NCI-H82 treated with DMSO at 0.1 percent for 48 hours (cell line): ENCODE results near the gene TEKT2.

Experiments used
- DNase-seq: peaks from one replicate; lab custom pipeline; 2025; ENCODE audit not compliant: unreplicated experiment; lab: John Stamatoyannopoulos, UW

Gene TEKT2, protein sequence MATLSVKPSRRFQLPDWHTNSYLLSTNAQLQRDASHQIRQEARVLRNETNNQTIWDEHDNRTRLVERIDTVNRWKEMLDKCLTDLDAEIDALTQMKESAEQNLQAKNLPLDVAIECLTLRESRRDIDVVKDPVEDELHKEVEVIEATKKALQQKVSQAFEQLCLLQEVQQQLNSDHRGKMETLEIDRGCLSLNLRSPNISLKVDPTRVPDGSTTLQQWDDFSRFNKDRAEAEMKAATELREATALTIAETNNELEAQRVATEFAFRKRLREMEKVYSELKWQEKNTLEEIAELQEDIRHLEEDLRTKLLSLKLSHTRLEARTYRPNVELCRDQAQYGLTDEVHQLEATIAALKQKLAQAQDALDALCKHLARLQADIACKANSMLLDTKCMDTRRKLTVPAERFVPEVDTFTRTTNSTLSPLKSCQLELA

DNA sequence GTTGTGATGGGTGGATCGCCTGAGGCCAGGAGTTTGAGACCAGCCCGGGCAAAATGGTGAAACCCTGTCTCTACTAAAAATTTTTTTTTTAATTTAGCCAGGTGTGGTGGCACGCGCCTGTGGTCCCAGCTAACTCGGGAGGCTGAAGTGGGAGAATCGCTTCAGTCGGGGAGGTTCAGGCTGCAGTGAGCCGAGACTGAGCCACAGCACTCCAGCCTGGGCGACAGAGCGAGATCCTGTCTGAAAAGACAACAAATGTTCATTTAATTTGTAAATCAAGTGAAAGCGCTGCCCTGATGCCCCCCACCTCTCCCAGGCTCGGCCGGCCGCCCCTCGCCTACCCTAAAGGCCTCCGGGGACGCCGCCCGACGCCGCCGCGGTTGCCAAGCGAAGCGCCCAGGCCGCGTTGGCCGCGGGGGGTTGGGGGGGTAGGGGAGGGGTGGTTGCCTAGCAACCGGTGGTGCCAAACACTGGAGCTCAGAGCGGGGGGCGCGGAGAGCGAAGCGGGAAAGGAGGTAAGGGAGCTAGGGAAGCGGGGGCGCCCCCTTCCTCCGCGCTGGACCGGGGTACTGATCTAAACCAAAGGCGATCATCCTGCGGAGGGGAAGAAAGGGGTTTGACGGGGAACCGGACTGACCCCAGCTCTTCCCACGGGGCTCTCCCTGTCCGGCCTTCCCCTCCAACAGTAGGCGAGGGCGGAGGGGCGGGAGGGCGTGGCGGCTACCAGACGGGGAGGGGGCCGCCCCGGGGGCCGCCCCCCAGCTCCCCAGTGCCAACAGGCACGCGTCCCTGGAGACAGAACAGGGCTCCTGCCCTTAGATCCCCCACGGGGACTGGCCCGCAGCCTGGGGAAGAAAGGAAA is at the start of gene TEKT2:
Gene TEKT2 (plus strand): TSS at position 460 of the 862 bp plus-strand sequence. CDS start 828 bp downstream, outside the sequence.
- DNase-seq: peak; percentile 73

DNA sequence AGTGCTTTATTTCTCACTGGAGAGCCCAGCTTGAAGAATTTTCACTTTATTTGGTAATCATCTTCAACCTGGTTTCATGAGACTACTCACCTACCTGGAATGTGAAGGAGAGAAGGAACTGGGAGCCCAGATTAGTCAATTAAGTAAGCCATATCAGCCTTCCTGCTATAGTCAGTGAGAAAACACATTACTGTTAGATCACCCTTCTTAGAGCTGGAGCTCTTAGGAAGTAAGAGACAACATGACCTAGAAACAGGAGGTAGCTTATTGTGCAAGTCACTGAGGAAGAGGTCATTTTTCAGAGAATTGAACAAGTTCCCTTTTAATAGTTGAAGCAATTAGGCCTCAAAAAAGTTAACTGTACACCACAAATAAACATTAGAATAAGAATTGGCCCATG is 49.2 kb upstream of the TEKT2 start:
- DNase-seq: no peak

DNA sequence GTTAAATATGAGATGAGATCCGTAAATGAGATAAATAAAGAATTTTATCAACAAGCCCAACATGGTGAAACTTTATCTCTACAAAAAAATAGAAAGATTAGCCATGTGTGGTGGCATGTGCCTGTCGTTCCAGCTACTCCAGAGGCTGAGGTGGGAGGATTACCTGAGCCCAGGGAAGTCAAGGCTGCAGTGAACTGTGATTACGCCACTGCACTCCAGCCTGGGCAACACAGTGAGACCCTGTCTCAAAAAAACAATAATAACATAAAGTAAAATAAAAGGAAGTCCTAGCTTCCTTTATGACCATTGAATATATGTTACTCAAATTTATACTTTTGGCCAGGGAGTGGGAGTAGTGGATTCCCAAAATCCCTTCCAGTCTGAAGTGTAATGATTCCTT is 48.7 kb upstream of the TEKT2 start:
- no peak for DNase-seq

DNA sequence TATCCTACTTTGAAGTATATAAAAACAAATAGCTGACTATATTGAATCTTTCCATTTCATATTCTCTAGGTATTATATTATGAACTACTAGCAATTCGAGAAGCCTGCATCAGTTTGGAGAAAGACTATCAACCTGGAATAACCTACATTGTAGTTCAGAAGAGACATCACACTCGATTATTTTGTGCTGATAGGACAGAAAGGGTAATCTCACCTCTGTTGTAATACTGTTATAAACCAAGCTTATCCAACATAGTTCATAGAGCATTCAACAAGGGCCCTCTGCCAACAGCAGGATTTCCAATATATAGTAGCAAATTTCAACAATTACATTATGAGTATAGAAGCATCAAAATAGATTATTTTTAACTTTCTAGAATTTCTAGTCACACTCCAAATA is 43.7 kb upstream of the TEKT2 start:
- no peak for DNase-seq

DNA sequence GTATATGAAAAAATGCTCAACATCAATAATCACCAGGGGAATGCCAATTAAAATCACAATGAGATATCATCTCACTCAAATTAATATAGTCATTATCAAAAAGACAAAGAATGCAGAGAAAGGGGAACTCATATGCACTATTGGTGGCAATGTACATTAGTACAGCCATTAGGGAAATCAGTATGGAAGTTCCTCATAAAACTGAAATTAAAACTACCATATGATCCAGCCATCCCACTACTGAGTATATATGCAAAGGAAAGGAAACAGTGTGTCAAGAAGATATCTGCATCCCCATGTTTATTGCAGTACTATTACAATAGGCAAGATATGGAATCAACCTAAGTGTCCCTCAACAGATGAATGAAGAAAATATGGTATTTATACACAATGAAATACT is 32.1 kb upstream of the TEKT2 start:
- no peak for DNase-seq

DNA sequence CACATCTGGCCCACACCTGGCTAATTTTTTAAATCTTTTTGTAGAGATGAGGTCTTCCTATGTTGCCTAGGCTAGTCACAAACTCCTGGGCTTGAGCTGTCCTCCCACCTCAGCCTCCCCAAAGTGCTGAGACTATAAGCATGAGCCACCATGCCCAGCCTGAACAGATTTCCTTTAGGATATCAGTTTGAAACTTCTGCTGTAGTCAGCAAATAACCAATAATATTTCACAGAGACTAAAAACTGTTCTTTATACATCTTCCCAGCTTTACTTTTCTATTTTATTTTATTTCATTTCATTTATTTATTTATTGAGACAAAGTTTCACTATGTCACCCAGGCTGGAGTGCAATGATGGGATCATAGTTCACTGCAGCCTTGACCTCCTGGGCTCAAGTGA is 29.9 kb upstream of the TEKT2 start:
- no peak for DNase-seq

DNA sequence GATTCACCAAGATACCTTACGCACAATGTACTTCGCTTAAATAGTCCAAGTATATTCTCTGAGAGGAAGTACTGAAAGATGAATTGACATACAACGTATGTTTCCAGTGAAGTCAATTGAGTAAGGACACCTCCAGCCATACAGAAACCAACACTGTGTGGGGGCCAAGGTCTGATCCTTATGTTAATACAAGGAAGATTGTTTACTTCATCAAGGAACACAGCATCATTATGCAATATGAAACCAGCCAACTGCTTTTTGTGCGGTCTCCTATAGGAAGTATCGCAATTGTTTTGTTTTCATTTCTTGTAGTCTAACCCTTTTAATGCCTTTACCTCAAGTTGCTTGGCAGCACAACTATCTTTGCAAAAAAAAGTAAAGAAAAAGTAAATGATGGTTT is 28.2 kb upstream of the TEKT2 start:
- no peak for DNase-seq

DNA sequence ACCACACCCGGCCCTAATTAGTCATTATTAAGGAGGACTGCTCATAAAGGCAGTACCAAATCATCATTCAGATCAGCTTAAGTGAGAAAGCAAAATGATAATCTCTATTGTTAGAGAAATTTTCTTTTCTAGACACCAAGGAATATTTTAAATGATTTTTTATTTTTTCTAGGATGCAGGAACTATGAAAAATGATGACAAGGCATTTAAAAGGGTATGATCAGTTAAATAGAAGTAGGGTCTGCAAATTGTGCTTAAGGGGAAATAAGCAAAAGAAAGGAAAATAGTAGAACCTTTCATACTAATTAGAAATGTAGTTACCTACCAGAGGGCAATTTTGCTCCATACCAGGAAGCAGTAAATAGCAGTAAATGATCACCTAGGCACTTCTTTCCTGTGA is 21.6 kb upstream of the TEKT2 start:
- DNase-seq: no peak

DNA sequence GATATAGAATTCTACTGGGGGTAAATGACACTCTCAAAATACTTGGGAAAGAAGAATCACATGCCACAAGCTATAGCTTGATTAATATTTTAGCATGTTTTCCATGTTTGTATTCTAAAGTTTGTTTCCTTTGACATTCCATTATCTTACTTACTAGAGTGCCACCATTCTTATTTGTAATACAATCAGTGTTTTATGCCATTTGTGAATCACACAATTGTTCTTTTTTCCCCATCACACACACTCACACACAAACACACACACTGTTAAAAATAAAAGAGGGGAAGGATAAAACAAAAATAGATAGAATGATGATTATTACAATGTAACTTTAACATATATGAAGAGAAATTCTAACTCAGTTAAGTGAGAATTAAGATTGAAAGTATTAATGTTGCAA is 16.0 kb upstream of the TEKT2 start:
- DNase-seq: no peak

DNA sequence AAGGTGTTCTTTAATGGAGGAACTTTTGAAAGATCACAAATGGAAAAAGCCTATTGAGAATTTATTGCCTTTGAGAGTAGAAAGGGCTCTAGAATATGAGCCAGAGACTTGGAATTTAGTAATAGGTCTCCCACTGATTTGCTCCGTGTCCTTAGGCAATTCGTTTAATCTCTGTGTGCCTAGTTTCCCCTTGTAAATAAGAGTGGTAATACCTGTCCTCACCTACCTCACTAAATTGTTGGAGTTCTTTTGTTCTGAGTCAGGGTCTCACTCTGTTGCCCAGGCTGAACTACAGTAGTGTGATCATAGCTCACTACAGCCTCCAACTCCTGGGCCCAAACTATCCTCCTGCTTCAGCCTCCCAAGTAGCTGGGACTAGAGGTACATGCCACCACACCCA is 15.0 kb upstream of the TEKT2 start:
- DNase-seq: no peak

DNA sequence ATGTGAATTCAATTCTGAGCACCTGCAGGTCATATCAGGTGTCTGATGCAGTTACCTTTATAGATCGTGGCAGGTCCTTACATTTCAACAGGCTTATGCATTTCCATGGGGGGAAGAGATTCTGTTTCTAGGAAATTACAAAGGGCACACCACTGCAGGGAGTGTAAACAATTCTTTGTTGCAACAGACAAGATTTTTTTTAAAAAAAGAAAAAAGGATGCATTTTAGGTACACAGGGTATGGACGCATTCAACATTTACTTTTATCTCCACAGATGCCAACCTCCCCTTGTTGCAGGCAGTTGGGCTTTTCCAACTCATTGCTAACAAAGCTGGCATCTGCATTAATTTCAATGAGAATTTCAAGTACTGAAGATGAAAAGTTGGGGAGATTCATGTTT is 13.5 kb upstream of the TEKT2 start:
- no peak for DNase-seq

DNA sequence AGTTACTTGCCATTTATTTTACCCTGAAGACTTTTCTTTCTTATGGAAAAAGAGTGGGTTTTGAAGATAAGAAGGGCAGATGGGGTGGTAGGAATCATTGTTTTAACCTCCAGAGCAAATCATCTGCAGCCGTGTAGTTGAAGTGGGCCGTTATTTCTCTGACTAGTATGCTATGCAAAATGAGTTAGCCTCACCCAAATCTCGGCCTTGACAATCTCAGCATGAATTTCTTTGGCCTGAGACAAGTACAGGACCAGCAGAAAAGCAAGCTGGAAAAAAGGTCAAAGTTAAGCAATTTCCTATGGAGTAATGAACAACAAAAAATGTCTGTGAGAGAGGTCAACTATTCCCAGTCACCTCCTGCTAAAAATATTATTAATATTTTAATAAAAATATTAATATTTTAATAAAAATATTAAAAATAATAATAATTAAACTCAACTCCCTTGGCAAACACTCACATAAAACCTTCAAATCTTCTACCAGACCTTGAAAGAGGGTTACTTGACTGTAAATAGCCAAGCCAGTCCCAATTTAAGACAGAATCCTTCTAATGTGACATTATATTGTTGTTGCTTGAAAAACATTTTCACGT is 6.8 kb upstream of the TEKT2 start:
- no peak for DNase-seq

DNA sequence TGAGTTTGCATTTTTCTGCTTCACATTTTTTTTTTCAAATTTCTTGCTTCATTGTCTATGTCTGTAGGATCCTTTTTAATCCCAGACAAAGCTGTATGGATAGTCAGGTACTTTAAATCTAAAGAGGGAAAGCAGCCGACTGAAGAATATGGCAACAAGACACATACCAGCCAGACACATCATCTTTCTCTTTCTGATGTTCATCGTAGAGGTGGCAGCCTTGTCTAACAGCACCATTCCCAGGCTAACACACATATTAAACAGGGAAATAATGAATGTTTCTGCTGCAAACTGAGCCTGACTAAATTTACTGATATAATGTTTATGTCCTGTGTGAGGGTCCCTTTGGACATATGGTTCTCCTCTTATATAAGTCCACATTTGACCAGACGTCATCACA is 3.7 kb upstream of the TEKT2 start:
- no peak for DNase-seq

DNA sequence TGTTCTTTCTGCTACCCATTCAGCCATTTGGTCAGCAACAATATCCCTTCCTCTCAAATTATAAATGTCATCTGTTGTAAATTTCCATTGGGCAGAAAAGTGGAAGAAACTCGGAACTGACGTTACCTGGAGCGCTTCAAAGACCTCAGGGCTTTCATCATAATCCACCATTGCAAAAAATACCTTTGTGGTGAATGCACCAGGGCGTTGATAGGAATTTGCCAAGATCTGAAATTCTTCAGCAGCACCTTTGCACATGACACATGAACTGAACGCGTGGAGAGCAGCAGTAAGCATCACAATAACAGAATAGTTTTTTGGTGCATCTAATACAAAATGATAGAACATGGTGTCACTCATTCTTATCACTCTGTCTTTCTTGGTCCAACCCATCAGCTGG is 3.1 kb upstream of the TEKT2 start:
- no peak for DNase-seq

DNA sequence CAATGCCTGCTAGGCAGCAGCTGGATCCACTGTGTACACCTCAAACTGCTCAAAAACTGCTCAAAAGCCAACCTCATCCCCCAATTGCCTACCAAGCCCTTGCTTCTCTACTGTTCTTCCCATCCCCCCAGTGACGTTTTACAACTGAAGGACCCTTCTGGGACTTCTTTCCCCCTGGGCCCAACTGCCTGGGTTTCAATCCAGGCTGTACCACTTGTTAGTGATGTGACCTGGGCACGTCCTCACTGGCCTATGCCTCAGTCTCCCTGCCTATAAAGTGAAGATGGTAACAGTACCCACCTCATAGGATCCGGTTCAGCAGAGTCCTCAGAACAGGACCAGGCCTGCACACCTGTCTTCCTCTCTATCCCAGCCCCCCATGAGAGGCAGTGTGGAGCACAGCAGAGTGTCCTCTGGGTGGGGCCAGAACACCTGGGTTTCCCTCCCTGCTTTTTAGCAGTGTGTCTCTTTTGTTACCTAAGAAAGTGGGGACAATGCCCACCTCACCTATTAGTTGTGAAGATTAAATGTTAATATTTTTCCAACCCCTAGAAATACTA is 1.9 kb upstream of the TEKT2 start:
- no peak for DNase-seq

DNA sequence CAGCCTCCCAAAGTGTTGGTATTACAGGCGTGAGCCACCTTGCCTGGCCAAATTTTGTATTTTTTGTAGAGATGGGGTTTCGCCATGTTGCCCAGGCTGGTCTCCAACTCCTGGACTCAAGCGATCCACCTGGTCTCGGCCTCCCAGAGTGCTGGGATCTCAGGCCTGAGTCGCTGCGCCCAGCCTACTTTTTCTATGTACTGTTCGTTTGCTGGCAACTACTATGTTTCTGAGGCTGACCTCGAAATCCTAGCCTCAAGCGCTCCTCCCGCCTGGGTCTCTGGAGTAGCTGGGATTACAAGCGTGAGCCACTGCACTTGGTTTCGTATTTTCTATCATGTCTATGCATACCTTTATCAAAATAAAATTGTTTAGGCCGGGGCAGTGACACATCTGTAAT is 675 bp upstream of the TEKT2 start:
- DNase-seq: no peak

DNA sequence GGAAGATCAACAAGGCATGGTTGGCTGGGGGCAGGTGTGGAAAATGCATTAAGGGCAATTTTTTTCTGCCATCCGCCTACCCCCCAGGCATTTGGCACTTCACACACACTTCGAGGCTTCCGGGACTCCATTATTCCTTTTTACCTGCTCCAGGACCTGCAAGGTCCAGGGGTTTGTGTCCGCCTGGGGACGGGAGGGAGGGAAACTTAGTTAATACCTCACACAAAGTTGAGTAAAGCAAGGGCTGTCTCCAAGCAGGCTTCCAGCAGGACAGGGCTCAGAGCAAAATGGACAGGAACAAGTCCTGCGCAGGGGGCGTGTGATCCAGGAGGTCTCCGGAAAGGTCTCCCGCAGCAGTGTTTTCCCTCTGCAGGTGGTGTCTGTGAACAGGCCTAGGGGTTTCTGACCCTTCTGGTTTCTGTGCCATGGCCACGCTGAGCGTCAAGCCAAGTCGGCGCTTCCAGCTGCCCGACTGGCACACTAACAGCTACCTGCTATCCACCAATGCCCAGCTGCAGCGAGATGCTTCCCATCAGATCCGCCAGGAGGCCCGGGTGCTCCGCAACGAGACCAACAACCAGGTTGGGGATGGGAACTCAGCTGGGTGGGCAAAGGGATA is 712 bp downstream of the TEKT2 start:
- DNase-seq: no peak

DNA sequence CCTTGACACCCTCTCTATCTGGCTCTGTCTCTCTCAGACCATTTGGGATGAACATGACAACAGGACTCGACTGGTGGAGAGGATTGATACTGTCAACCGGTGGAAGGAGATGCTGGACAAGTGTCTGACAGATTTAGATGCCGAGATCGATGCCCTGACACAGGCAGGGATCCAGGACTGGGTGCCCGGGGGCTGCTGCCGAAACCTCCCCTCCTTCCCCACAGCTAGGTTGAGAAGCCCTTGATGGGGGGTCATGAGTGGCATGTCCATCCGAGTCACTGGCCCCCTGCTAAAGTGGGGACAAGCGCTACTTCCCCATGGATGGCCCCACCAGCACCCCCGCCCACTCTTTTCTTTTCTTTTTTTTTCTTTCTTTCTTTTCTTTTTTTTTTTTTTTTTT is 1.2 kb downstream of the TEKT2 start:
- DNase-seq: no peak

DNA sequence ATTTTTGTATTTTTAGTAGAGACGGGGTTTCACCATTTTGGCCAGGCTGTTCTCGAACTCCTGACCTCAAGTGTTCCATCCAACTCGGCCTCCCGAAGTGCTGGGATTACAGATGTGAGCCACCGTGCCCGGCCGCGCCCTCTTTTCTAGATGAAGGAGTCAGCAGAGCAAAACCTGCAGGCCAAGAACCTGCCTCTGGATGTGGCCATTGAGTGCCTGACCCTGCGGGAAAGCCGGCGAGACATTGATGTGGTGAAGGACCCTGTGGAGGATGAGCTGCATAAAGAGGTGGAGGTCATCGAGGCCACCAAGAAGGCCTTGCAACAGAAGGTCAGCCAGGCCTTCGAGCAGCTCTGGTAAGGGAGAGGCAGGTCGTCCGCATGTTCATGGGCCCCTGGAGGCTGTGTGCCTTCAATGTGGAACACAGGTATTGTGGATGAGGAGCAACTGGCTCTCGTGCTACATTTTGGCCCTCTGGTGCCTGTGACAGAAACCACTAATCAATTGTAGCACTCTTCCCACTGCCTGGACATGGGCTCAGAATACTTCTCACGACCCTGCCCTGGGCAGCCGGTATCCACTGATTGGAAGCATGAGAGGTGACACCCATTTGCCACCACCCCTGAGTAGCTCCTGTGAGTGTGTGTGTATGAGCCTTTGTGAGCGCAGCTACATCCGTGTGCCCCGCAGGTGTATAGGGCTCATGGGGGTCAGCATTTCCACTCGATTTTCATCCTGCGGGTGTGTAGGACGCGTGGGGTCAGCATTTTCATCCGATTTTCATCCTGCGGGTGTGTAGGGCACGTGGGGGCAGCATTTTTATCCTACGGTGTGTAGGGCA is 2.0 kb downstream of the TEKT2 start:
- DNase-seq: no peak

DNA sequence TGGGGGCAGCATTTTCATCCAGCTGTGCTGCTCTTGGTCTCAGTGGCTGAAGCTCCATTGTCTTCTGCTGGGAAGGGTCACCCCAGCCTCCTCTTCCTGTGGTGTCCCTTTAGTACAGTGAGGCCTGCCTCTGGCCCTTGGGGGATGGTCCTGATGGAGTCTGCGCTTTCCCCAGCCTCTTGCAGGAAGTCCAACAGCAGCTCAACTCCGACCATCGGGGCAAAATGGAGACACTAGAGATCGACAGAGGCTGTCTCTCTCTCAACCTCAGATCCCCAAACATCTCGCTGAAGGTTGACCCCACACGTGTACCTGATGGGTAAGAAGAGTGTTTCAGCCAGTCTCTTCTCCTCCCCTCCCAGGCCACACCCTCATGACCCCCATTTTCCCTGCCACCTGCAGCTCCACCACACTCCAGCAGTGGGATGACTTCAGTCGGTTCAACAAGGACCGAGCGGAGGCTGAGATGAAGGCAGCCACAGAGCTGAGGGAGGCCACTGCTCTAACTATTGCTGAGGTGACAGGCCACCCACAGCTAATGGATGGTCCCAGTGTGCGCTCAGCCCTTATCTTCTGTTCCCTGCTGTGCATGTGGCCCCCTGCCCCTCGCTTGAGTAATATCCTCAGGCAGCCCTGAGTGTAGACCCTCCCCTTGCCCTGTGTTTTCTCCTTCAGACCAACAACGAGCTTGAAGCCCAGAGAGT is 2.8 kb downstream of the TEKT2 start:
- no peak for DNase-seq
